Amniotic epithelial cell (primary cell): ENCODE measurements around the gene SYN1.

Experiments
- DNase-seq: peaks from one replicate; pipeline ENCODE4 v3.0.0-alpha.2; 2010; ENCODE audit warnings: low read depth

The SYN1 gene

DNA sequence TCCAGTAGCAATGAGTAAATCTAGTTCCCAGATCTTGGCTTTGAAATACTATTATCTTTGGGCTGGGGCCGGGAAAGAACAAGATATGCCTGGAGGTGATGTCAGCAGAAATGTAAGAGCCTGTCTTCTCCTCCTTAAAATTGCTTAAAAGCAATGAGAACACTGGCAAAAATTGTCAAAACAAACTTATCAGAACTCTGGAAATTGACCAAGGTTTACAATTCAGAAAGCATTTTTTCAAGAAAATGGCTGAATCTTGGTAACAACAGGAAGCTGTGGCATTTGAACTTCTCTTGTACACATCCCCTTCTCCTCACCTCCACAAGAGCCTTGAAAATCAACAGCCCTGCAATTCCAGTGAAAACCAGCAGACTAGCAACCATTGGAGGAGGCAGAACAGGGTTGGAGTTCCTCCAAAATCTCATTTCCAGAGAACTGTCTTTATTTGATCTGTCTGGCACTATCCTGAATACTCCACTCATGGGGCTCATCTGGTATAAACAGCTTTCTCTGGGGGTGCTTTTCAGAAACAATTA is 23.9 kb downstream of the SYN1 start:
- DNase-seq, result peak; percentile 95

DNA sequence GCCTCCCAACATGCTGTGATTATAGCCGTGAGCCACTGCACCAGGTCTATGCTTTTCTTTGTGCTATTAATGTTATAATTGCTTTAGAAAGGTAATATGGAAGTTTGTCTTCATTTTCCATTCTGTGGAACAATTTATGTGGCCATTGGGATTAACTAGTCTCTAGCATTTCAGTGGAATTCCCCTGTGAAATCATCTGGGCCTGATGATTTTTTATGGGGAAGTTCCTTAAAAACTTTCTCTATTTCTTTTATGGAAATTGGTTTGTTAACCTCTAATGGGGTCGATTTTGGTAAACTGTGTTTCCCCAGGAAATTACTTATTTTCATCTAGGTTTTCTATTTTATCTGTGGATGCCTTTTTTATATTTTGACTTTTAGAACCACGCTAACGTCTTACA is 26.1 kb downstream of the SYN1 start:
- no peak for DNase-seq

DNA sequence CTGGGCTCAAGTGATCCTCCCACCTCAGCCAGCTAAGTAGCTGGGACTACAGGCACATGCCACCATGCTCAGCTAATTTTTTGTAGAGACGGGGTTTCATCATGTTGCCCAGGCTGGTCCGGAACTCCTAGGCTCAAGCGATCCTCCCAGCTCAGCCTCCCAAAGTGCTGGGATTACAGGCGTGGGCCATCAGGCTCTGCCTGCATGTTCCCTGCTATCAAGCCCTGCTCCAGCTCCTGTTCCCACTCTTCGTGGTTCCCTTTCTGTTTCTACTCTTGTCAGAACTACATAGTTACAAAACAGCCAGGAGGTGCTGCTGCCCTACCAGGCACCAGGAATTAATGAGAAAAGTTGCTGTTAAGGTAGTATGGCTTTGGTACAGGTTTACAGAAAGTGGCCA is 28.7 kb downstream of the SYN1 start:
- DNase-seq, result no peak

DNA sequence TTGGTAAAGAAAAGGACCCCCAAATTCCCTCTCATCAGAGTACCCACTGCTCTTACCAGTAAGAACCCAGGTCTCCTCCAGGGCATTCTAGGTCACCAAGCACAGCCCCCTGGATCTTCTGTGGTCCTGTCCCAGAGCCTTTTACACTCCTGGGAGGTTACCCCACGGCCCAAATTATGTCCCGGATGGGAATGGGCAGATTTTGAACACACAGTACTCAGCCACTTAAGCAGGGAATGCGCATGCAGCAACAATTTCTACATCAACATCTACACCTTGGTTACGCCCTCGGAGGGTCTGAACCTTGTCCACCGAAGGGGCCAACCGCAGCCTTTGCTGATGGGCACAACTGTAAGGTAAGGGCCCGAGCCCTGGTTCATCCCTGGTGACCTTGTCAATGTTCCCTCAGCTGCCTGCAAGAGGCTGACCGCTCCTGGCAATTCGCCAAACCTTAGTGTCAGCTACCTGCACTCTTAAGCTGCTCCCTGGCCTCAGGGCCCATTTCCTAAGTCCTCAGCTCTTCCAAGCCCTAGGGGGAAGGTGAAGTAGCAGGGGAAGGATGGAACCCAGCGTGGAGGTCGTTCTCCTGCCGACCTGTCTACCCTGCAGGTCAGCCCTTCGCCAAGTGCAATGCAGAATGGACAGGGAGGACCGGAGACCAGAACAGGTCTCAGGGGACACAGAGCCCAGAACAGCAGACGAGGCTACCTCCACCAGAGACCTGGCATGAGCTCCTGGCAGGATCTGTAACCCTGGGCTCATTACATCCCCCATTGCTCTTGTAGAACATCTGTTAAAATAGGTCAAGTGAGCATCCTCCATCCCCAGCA is 31.5 kb downstream of the SYN1 start:
- DNase-seq, result no peak

DNA sequence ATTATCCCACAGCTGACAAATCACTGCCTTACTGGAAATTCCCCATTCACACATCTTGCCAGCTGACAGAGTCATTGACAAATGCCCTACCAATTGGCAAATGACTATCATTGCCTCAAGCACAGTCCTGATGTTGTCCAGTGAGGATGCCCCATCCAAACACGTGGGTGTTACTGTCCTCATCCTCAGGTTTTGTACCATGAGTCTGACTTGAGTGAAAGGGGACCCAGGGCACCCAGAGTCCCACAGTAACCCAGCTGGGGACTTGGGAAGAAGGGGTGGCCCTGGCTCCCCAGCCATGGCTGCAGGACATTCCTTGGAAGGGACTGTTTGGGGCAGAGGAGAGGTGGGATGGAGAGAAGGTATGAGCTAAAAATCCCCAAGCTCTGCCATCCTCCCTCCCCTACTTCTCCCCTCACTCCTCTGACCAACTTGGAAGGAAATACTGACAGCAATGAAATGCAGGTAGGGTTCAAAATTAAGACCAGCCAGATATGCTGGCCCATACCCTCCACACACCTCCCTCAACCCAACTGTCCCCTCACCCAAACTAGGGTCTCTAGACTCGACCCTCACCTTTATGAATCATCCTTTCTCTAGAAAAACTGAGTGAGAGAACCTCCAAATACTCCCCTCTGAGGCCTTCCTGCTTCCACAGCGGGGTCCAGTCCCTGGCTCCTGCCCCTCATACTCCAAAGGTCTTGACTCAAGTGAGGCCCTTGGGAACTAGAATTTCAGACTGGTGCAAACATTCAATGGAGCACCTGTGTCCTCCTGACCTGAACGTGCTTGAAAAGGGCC is 32.4 kb downstream of the SYN1 start:
- DNase-seq, result peak; percentile 65

DNA sequence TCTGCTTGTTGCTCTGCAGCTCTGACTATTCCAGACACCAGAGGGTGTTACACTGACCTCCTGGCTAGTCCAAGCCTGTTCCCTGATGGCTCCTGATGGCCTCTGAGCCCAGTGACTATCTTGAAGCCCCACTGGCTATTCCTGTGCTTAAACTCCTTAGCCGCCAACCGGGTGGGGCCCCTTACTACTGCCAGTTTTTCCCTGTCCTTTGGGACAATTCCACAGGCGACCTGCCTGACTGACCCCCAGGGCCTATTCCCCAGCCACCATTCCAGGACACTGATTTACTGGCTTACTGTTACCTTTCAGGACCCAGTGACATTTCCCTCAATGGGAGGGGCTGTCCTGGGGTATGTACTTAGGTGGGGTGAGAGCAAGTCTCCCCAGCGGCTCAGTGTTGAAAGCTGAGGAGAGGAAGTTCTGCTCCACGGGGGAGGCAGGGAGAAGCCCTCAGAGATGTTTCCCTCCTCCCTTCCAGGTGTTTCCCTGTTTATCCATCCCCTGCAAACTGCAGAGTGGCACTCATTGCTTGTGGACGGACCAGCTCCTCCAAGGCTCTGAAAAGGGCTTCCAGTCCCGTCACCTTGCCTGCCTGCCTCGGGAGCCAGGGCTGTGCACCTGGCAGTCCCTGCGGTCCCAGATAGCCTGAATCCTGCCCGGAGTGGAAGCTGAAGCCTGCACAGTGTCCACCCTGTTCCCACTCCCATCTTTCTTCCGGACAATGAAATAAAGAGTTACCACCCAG is 33.4 kb downstream of the SYN1 start:
- no peak for DNase-seq

DNA sequence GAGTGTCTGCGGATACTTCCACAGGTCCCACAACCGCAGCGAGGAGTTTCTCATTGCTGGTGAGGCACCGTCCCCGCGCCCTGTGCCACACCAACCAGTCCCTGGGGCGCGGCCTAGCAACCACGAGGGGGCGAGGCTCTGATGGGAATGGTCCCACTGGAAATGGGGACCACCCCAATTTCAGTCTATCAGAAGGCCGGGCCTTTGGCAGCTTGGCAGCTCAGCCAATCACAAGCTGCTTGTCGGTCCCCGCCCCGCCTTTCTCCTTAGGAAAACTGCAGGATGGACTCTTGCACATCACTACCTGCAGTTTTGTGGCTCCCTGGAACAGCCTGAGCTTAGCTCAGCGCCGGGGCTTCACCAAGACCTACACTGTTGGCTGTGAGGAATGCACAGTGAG is 34.4 kb downstream of the SYN1 start:
- DNase-seq, result peak; percentile 48

DNA sequence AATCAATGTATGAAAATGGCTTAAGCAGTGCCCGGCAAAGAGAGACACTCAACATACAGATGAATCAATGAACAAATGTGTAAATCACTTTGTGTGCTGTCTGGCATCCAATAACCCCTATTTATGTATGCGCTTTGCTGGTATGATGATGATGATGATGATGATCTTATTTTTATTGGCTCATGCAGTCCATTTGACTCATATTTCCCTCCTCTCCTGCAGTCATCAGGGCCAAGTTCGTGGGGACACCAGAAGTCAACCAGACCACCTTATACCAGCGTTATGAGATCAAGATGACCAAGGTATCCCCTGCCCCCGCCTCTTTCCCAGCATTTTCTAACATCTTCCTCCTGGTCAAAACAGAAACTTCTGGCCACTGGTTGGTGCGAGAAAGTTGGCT is 34.9 kb downstream of the SYN1 start:
- no peak for DNase-seq

DNA sequence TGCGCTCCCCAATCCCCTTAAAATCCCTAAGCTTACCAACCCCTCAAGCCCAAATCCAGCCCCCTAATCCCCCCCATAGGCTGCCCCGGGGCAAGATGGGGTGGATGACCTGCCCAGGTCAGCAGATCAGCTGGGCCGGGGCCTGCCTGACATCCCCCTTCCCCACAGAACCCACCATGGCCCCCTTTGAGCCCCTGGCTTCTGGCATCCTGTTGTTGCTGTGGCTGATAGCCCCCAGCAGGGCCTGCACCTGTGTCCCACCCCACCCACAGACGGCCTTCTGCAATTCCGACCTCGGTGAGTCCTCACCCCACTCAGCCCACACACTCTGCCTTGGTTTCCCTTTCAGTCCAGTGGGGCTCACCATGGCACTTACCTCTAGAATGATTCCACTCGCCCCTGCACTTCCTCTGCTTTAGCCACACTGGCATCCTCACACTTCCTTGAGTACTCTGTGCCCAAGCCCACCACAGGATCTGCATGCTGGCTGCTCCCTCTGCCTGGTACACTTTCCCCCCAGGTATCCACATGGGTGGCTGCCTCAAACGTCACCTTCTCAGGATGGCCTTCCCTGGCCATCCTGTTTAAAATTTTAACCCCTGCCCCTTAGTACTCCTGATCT is 36.3 kb downstream of the SYN1 start:
- no peak for DNase-seq

DNA sequence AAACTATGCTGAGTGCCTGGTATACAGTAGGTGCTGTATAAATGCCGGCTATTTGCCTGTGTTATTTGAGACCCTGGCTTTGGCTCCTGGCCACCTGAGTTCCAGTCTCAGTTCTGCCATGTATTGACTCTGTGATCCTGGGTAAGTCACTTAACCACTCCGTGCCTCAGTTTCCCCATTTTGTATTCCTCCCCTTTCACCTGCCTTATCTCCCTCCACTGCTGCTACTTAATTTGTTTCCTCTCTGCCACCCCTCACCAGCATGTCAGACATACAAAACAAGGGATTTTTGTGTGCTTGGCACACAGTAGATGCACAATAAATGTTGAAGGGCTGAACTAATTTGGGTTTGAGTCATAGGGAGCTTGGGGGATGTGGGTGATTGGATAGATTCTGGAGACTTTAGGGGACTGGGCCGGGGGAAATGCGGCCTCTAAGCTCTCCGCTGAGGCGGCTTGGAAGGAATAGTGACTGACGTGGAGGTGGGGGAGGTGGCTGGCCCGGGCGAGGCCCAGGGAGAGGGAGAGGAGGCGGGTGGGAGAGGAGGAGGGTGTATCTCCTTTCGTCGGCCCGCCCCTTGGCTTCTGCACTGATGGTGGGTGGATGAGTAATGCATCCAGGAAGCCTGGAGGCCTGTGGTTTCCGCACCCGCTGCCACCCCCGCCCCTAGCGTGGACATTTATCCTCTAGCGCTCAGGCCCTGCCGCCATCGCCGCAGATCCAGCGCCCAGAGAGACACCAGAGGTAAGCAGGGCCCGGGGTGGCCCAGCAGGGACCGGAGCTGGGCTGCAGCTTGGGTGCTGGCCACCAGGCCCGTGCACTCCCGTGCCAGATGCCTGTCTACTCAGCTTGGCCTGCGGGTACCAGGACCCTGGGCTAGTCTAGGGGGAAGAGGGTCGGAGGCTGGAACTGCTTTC is 37.7 kb downstream of the SYN1 start, which contains the start of gene TIMP1:
TSS of gene TIMP1 (plus strand) at position 706 of the 917 bp plus-strand sequence. CDS start 980 bp downstream, outside the sequence.
- peak; percentile 94 for DNase-seq

DNA sequence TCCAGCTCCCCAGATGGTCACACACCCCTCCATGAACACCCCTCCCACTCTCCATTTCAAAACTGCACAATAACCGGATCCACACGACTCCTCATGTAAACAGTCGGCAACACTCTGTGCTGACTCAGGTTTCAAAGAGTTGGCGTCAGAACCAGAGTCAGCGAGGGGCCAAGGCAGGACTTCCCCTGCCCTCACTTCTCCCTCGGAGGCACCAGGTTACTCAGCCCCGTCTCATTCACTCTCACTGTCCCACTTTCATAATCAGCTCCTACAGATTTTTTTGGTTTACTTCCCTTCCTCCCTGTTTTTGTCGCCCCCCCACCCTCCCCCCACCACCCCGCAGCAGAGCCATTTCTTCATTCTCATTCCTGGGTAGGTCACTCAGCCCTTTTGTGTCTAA is 40.1 kb downstream of the SYN1 start:
- peak; percentile 87 for DNase-seq

DNA sequence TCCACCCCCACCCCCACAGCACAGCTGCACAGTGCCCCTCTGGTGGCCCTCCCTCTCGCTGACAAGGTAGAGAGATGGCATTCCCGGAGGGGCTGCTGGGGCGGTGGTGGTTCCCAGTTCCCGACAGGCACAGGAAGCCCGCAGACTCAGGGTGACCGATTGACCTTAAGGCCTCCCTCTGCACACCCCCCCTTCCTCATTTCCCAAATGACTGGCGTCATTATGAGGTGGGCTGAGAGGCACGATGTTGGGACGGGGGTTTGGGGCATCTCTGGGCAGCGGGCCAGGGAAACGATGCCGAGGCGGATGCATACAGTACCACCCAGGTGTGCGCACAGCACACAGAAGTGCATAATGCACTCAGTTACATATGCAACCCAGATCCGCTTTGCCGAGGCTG is 41.0 kb downstream of the SYN1 start:
- DNase-seq, result no peak

DNA sequence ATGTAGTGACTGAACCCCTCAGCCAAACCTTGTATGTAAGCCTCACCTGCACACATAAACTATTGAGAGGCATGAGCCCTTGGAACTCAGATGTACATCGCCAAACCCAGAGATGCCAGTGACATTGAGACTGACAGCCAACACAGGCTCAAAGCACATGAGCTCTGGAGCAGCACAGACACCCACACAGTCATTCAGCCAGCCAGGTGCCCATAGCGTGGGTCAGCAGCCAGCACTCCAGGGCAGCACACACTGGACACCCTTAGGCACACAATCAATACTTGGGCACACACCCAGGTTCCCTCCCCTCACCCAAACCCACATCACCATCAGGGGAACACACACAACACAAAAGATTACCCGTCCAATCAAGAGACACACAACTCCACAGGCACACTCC is 41.8 kb downstream of the SYN1 start:
- no peak for DNase-seq

DNA sequence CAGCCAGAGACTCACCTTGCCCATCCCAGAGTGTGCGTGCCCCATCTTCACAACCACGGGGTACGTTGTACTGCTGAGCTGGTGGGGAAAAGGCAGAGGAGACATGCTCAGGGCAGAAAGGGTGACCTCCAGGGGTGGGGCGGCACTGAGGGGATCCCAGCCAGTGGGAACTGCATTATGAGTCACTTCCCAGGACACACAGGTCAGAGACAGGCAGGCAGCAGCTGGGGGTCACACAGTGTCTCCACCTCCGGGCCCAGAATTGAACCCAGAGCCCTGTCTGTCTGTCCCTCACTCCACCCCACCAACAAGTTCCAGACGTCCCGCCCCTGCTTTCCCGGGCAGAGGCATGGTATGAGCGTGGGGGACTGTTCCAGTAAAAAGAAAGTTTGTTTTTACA is 42.2 kb downstream of the SYN1 start:
- no peak for DNase-seq

DNA sequence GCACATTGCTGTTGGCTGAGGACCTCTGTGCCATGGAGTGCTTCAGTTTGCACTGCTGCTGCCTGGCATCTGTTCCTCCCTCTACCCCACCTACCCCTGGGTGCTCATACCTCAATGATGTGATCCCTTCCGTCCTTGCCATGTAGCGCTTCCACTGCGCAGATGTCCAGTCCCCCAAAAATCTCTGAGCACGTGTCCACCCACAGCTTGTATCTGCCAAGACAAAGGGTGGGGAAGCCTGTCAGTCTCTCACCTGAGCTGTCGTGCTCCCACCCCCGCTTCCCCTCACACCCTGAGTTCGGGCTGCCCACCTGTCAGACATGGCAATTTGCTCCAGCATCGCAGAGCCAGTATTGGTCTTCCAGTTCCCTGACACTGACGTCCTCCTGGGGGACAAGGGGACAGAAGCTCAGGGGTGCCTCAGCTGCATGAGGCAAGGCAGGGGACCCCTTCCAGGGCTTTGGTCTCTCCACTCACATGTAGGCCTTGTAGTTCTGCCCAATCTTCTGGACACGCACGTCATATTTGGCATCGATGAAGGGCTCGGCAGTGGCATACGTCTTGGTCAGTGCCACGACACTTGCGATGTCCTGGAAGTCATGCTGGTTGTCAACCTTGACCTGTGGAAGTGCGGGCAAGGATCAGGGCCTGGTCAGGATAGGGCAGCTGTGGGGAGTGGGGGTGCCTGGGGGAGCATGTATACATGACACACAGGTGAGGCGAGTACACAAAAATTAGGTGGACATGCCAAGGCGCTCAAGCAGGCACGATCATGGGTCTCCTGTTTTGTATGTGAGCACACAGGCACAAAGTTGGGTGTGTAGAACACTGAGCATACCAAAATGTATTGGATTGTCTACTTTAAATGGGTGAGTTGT is 43.4 kb downstream of the SYN1 start:
- DNase-seq, result no peak

DNA sequence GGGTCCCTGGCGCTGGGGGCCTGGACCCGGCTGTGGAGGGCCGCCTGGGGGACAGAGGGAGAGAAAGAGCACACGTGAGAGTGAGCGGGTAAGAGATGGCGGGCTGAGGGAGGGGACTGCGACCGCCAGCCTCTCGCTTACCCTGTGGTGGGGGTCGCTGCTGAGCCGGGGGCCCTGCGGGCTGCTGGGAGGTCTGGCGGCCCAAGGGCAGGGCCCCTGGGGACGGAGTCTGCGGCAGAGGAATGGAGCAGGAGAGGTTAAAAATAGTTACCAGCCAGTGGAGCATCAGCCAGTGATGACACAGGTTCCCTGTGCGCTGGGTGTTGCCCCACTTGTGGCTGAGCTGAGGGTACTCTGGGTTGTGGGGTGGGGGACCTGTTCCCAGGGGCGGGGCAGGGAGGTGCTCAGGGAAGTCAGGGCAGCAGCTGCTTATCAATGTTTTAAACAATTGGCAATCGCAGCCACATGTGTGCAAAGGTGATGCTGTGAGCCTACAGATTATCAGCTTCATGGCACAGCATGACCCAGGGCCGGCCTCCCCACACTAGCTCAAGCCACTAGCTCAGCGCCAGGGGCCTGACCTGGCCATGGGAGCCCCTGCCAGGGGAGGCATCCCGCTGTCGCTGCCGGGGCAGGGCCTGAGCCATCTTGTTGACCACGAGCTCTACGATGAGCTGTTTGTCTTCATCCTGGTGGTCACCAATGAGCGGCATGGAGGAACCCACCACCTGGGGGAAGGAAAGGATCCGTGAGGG is 44.9 kb downstream of the SYN1 start:
- no peak for DNase-seq

DNA sequence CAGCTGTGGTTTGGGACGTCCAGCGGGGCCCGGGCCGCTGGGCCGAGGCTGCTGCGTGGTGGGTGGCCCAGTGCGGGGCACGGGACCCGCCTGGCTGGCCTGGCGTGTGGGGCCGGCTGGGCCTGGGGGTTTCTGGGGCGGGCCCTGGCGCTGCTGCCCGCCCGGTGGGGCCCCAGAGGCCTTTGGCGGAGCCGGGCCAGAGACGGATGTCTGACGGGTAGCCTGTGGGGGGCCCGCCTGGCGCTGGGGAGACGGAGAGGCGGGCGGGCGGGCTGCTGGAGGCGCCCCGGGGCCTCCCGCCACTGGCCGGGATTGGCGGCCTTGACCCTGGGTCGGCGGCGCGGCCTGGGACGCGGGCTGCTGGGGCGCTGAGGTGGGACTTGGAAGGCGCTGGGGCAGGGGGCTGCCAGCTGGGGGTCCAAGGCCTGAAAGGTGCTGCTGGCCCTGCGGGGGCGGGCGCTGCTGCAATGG is 45.5 kb downstream of the SYN1 start:
- DNase-seq, result no peak

DNA sequence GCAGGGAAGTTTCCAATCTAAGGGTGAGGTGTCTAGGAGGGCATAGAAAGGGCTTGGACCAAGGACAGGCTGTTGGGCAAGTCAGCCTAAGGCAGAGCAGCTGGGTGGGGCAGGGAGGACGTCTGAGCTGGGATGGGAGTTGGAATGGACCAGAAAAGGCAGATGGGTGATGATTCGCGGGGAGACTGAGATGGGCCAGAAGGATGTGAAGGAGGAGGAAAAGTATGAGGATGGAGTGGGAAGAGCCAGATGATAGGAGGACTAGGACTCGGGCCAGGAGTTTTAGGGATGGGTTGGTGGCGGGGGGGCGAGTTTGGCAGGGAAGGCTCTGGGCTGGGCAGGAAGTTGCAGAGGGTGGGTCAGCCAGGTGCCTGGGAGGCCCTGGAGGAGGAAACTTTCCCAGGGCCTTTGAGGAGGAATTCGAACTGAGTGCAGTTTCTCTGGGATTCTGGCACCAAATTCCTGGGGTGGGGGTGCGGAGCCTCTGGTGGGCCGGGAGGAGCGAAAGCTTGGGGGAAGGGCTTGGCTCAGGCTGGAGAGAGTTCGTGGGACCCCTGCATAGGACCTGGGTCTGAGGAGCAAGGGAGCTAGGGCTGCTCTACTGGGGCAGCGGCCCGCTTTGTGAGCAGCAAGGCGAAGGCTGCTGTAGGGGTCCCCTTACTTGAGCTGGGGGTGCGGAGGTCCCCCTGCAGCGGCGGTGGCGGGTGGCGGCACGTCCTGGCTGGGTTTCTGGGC is 46.1 kb downstream of the SYN1 start:
- peak; percentile 60 for DNase-seq
